Measurements from ENCODE around the gene PTPRD. TPM values are rescaled to one million over a fixed set of nuclear protein-coding genes. Genes with fewer than 3 reads are reported as not detected.
A peak's percentile ranks its signal among the peaks of the same experiment; 100 is the strongest.

PTPRD gene
- total and polyA plus RNA-seq, 2 experiments from 2014 or later = 11.5 to 58.0 TPM

GRCh38 chr9:9489183-9489582 lies 1123.6 kb downstream of the PTPRD start (continued):
- TF ChIP-seq ZNF462 (CRISPR knock-in tag; IDR thresholded peaks at IDR 0.05) (no peak), EZH2phosphoT487 (IDR thresholded peaks at IDR 0.05; ENCODE audit: unreplicated experiment) (no peak), NANOG (IDR thresholded peaks at IDR 0.05; ENCODE audit: borderline replicate concordance) (no peak), ETS1 (IDR thresholded peaks at IDR 0.05) (no peak), ZNF114 (CRISPR knock-in tag; IDR thresholded peaks at IDR 0.05) (no peak), ZNF331 (CRISPR knock-in tag; IDR thresholded peaks at IDR 0.05; ENCODE audit: low read depth) (no peak), JUNB (IDR thresholded peaks at IDR 0.05; ENCODE audit: unreplicated experiment) (no peak)

GRCh38 chr9:9483175-9483574 lies 1129.6 kb downstream of the PTPRD start:
- Histone ChIP-seq H3K4me3 (no peak overlapping the region), H4K20me1 (replicated peaks; ENCODE audit: insufficient read depth) (no peaks in the 10 kb centered on the region), H3K27ac (ENCODE audit: low read depth) (no peak overlapping the region), H3K9me2 (ENCODE audit: insufficient read depth) (no peaks in the 10 kb centered on the region), H3K36me3 (ENCODE audit: insufficient read depth) (no peaks in the 10 kb centered on the region), H3K4me1 (ENCODE audit: insufficient read depth) (peaks cover 7% of the 10 kb centered on the region; the same call in 1 of the 2 replicates), H3K4me2 (no peak overlapping the region), H3K79me2 (replicated peaks; ENCODE audit: insufficient read depth) (no peaks in the 10 kb centered on the region), H3K27me3 (ENCODE audit: insufficient read depth) (no peaks in the 10 kb centered on the region), H2AFZ (peak overlapping the region; percentile 11; the same call in 1 of the 2 replicates), H3F3A (replicated peaks; ENCODE audit: low read depth) (no peaks in the 10 kb centered on the region)
- no peaks in the 10 kb centered on the region for H3K27me3 Mint-ChIP-seq (ENCODE audit: insufficient read depth, low read depth, poor library complexity)
- peaks cover 4% of the 10 kb centered on the region for H3K4me1 Mint-ChIP-seq
- ATAC-seq = no peak
- no peaks in the 10 kb centered on the region for H3K36me3 Mint-ChIP-seq (ENCODE audit: low read depth)
- H3K9me3 Mint-ChIP-seq = no peaks in the 10 kb centered on the region; the same call in 2 of the 3 replicates
- H3K27ac Mint-ChIP-seq = no peak overlapping the region
- H3K4me3 Mint-ChIP-seq = no peak overlapping the region
- DNase-seq (ENCODE audit: low spot score) = no peak
- TF ChIP-seq CREB1 (CRISPR knock-in tag; IDR thresholded peaks at IDR 0.05; ENCODE audit: low read depth) (no peak), POLR2AphosphoS5 (IDR thresholded peaks at IDR 0.05; ENCODE audit: low read depth) (no peak), EZH2 (IDR thresholded peaks at IDR 0.05; ENCODE audit: low read depth, unreplicated experiment) (no peak), EZH2phosphoT487 (IDR thresholded peaks at IDR 0.05; ENCODE audit: unreplicated experiment) (no peak), NANOG (IDR thresholded peaks at IDR 0.05; ENCODE audit: borderline replicate concordance) (no peak), ZNF331 (CRISPR knock-in tag; IDR thresholded peaks at IDR 0.05; ENCODE audit: low read depth) (no peak), ZNF114 (CRISPR knock-in tag; IDR thresholded peaks at IDR 0.05) (no peak), REST (IDR thresholded peaks at IDR 0.05; ENCODE audit: unreplicated experiment) (no peak), ETS1 (IDR thresholded peaks at IDR 0.05) (no peak)
